ENCODE data around the gene MLLT10. TPM values are rescaled to one million over a fixed set of nuclear protein-coding genes. Genes with fewer than 3 reads are reported as not detected.

Gene MLLT10
- total RNA-seq, 1 donor from 2014 or later, result 39.0 TPM

DNA sequence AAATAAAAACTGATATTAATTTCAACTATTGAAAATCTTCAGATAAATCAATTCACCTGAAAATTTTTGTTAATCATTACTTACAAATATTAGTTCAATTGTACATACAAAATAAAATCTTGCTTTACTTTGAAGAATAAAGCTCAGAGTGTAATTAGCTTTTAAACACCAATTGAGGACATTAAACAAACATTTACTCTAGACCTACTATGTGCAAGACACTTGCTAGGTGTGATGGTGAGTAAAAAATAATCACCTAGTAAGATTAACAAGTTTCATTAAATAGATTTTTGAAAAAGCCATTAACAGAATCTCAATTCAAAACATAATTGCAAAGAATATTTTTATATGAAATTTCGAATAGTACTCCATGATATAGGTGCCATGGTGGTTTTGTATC, 3.9 kb upstream of the MLLT10 start:
- no peak for DNase-seq (ENCODE audit: low spot score)
- H3K27me3 Mint-ChIP-seq (ENCODE audit: low read depth), result no peaks in the 10 kb centered on the region
- H3K4me1 Mint-ChIP-seq (ENCODE audit: low read depth), result peaks cover 48% of the 10 kb centered on the region
- H3K4me3 Mint-ChIP-seq (ENCODE audit: unreplicated experiment), result no peak overlapping the region
- no peak overlapping the region for H3K27ac Mint-ChIP-seq (ENCODE audit: unreplicated experiment)
- TF ChIP-seq, protein P1, sequence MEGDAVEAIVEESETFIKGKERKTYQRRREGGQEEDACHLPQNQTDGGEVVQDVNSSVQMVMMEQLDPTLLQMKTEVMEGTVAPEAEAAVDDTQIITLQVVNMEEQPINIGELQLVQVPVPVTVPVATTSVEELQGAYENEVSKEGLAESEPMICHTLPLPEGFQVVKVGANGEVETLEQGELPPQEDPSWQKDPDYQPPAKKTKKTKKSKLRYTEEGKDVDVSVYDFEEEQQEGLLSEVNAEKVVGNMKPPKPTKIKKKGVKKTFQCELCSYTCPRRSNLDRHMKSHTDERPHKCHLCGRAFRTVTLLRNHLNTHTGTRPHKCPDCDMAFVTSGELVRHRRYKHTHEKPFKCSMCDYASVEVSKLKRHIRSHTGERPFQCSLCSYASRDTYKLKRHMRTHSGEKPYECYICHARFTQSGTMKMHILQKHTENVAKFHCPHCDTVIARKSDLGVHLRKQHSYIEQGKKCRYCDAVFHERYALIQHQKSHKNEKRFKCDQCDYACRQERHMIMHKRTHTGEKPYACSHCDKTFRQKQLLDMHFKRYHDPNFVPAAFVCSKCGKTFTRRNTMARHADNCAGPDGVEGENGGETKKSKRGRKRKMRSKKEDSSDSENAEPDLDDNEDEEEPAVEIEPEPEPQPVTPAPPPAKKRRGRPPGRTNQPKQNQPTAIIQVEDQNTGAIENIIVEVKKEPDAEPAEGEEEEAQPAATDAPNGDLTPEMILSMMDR (IDR thresholded peaks at IDR 0.05), result no peak
- no peaks in the 10 kb centered on the region for H3K36me3 Mint-ChIP-seq (ENCODE audit: low read depth)
- H3K9me3 Mint-ChIP-seq (ENCODE audit: low read depth), result no peaks in the 10 kb centered on the region

DNA sequence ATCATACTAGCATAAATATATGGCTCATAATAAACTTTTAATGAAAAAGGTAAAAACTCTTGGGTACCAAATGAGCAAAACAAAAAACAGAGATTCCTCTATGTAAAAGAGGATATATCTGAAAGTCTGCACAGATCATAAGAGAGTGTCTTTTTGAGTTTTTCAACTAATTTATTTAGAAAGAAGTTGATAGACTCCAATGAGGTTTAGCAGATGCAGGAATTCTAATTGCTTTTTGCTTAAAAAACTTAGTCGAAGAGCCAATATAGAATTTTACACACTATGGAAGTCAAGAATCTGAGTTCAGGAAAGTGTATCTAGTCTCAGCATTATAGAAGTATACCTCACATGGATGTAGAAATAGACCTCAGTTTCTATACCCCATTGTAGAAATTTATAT, 3.4 kb upstream of the MLLT10 start:
- no peaks in the 10 kb centered on the region for H3K27me3 Mint-ChIP-seq (ENCODE audit: low read depth)
- no peak overlapping the region for H3K27ac Mint-ChIP-seq (ENCODE audit: unreplicated experiment)
- TF ChIP-seq, protein P1 (IDR thresholded peaks at IDR 0.05), result no peak
- no peak for DNase-seq (ENCODE audit: low spot score)
- no peaks in the 10 kb centered on the region for H3K36me3 Mint-ChIP-seq (ENCODE audit: low read depth)
- peaks cover 50% of the 10 kb centered on the region for H3K4me1 Mint-ChIP-seq (ENCODE audit: low read depth)
- no peaks in the 10 kb centered on the region for H3K9me3 Mint-ChIP-seq (ENCODE audit: low read depth)
- no peak overlapping the region for H3K4me3 Mint-ChIP-seq (ENCODE audit: unreplicated experiment)

DNA sequence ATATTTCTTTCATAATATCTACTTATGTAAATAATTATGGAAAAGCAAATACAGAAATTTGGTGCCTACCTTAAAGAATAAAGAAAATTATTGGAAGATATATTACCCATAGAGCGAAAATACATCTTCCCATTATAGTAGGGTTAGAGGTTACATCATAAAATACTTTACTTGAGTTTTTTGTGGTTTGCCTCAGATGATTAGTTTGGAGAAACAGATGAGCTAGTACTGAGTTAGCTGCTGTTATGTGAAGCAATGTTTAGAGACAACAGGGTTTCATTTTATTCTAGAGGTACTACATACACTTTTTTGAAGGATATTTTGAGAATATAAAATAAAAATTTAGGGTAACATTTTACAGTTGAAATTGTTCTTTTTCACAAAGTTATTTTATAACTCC, 2.9 kb upstream of the MLLT10 start:
- TF ChIP-seq, protein P1 (IDR thresholded peaks at IDR 0.05), result no peak
- no peaks in the 10 kb centered on the region for H3K9me3 Mint-ChIP-seq (ENCODE audit: low read depth)
- peaks cover 55% of the 10 kb centered on the region for H3K4me1 Mint-ChIP-seq (ENCODE audit: low read depth)
- no peaks in the 10 kb centered on the region for H3K27me3 Mint-ChIP-seq (ENCODE audit: low read depth)
- no peaks in the 10 kb centered on the region for H3K36me3 Mint-ChIP-seq (ENCODE audit: low read depth)
- no peak overlapping the region for H3K27ac Mint-ChIP-seq (ENCODE audit: unreplicated experiment)
- no peak for DNase-seq (ENCODE audit: low spot score)
- no peak overlapping the region for H3K4me3 Mint-ChIP-seq (ENCODE audit: unreplicated experiment)

DNA sequence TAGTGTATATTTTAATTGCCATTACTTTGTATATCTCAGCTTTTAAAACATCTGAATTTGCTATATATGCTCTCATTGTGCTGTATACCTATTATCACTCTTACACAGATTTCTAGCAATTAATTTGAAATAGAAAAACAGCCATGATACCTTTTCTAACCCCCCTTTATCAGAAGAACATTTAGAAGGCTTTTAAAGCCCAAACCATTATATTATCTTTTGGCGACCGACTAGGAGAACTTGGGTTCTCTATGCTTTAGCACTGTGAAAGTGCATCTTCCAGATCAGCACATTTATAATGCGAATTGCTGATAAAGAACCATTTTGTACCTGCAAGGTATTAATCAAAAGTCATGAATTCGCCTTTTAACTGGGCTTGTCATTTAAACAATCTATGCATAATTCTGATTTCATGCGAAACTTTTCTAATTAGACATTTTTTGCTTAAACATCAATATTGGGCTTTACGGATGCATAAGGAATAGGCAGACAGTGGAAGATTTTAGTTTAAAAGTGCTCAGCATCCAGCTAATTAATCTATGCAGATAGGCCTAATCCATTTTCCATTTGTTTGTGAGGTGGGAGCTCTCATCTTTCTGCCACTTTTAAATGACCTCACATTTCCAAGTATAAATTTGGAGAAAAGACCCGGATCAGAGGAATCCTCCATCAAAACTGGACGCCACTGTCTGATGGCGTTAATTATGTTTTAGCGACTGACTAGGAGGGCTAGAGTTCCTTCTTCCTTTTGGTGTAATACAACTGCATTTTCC, 1.2 kb upstream of the MLLT10 start:
- peak overlapping the region; percentile 98 for H3K27ac Mint-ChIP-seq (ENCODE audit: unreplicated experiment)
- peak overlapping the region; percentile 82 for H3K4me3 Mint-ChIP-seq (ENCODE audit: unreplicated experiment)
- H3K36me3 Mint-ChIP-seq (ENCODE audit: low read depth), result no peaks in the 10 kb centered on the region
- DNase-seq (ENCODE audit: low spot score), result no peak
- TF ChIP-seq, protein P1 (IDR thresholded peaks at IDR 0.05), result no peak
- no peaks in the 10 kb centered on the region for H3K27me3 Mint-ChIP-seq (ENCODE audit: low read depth)
- peaks cover 55% of the 10 kb centered on the region for H3K4me1 Mint-ChIP-seq (ENCODE audit: low read depth)
- no peaks in the 10 kb centered on the region for H3K9me3 Mint-ChIP-seq (ENCODE audit: low read depth)

DNA sequence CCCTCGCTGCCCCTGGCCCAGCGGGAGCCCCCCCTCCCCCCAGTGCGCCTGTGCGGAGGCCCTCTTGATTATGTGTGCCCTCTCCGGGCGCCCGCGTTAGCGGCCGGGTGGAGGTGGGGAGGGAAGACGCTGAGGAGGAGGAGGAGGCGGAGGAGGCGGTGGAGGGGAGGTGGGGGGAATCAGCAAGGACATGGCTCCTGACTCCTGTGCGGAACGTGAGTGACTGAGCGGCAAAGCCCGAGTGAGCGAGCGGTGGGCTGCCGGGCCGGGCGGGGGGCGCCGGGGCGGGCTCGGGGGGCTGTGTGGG, 201 bp downstream of the MLLT10 start:
- Mint-ChIP-seq H3K36me3 (ENCODE audit: low read depth) (peaks cover 4% of the 10 kb centered on the region), H3K4me3 (ENCODE audit: unreplicated experiment) (peak overlapping the region; percentile 77), H3K27me3 (ENCODE audit: low read depth) (no peaks in the 10 kb centered on the region), H3K9me3 (ENCODE audit: low read depth) (no peaks in the 10 kb centered on the region), H3K27ac (ENCODE audit: unreplicated experiment) (peak overlapping the region; percentile 88), H3K4me1 (ENCODE audit: low read depth) (peaks cover 41% of the 10 kb centered on the region)
- DNase-seq (ENCODE audit: low spot score), result no peak
- TF ChIP-seq, protein P1 (IDR thresholded peaks at IDR 0.05), result no peak
